ENCODE results near the gene TOMM22. TPM values are rescaled to one million over a fixed set of nuclear protein-coding genes. Genes with fewer than 3 reads are reported as not detected.

Gene TOMM22
- total RNA-seq, 1 experiment from 2014 or later = 146 TPM

DNA sequence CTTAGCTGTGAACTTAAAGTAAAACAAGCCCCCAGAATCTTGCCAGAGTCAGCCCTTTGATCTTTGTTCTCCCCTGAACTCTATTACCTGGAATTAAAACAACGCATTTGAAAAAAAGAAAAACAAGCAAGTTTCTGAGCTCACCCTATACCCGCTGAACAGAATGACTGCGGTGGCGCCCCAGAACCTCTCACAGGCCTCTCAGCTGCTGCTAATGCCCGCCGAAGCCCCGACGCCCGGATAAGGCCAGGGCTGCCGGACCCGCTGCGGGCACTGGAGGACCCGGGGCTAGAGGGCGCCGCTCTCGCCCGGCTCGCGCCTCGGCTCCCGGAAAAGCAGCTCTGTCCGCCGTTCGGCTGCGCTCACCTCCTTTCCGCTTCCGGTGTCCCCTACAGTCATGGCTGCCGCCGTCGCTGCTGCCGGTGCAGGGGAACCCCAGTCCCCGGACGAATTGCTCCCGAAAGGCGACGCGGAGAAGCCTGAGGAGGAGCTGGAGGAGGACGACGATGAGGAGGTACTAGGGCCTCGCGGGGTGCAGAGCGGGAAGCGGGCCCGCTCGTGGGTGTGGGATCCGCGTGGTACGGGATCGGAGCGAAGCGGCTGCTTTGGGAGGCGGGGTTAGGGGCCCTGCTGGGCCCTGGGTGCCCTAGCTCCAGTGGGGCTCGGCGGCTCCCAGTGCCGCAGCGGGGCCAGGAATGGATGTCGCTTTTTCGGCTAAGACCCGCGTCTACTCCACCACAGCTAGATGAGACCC lies at the start of gene TOMM22 (continued):
- TF ChIP-seq, protein P1, sequence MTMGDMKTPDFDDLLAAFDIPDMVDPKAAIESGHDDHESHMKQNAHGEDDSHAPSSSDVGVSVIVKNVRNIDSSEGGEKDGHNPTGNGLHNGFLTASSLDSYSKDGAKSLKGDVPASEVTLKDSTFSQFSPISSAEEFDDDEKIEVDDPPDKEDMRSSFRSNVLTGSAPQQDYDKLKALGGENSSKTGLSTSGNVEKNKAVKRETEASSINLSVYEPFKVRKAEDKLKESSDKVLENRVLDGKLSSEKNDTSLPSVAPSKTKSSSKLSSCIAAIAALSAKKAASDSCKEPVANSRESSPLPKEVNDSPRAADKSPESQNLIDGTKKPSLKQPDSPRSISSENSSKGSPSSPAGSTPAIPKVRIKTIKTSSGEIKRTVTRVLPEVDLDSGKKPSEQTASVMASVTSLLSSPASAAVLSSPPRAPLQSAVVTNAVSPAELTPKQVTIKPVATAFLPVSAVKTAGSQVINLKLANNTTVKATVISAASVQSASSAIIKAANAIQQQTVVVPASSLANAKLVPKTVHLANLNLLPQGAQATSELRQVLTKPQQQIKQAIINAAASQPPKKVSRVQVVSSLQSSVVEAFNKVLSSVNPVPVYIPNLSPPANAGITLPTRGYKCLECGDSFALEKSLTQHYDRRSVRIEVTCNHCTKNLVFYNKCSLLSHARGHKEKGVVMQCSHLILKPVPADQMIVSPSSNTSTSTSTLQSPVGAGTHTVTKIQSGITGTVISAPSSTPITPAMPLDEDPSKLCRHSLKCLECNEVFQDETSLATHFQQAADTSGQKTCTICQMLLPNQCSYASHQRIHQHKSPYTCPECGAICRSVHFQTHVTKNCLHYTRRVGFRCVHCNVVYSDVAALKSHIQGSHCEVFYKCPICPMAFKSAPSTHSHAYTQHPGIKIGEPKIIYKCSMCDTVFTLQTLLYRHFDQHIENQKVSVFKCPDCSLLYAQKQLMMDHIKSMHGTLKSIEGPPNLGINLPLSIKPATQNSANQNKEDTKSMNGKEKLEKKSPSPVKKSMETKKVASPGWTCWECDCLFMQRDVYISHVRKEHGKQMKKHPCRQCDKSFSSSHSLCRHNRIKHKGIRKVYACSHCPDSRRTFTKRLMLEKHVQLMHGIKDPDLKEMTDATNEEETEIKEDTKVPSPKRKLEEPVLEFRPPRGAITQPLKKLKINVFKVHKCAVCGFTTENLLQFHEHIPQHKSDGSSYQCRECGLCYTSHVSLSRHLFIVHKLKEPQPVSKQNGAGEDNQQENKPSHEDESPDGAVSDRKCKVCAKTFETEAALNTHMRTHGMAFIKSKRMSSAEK (CRISPR knock-in tag; IDR thresholded peaks at IDR 0.05; ENCODE audit: borderline replicate concordance) = no peak
- TF ChIP-seq OVOL2 (CRISPR knock-in tag; IDR thresholded peaks at IDR 0.05; ENCODE audit: borderline replicate concordance) (no peak), NFE2L1 (CRISPR knock-in tag; IDR thresholded peaks at IDR 0.05) (0 out of 2 replicates have a peak, but pooled peaks have one; percentile 70), TP53 (CRISPR knock-in tag; IDR thresholded peaks at IDR 0.05) (peak; percentile 84), ELF4 (CRISPR knock-in tag; IDR thresholded peaks at IDR 0.05; ENCODE audit: low read depth) (no peak), EMX1 (CRISPR knock-in tag; IDR thresholded peaks at IDR 0.05) (no peak), ZNF317 (CRISPR knock-in tag; IDR thresholded peaks at IDR 0.05; ENCODE audit: borderline replicate concordance, low read depth) (no peak)
- TF ChIP-seq, protein P2, sequence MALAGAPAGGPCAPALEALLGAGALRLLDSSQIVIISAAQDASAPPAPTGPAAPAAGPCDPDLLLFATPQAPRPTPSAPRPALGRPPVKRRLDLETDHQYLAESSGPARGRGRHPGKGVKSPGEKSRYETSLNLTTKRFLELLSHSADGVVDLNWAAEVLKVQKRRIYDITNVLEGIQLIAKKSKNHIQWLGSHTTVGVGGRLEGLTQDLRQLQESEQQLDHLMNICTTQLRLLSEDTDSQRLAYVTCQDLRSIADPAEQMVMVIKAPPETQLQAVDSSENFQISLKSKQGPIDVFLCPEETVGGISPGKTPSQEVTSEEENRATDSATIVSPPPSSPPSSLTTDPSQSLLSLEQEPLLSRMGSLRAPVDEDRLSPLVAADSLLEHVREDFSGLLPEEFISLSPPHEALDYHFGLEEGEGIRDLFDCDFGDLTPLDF (CRISPR knock-in tag; IDR thresholded peaks at IDR 0.05) = no peak
- TF ChIP-seq, protein P3, sequence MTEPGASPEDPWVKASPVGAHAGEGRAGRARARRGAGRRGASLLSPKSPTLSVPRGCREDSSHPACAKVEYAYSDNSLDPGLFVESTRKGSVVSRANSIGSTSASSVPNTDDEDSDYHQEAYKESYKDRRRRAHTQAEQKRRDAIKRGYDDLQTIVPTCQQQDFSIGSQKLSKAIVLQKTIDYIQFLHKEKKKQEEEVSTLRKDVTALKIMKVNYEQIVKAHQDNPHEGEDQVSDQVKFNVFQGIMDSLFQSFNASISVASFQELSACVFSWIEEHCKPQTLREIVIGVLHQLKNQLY (CRISPR knock-in tag; IDR thresholded peaks at IDR 0.05) = 0 out of 2 replicates have a peak, but pooled peaks have one; percentile 47
- TF ChIP-seq, protein P4, sequence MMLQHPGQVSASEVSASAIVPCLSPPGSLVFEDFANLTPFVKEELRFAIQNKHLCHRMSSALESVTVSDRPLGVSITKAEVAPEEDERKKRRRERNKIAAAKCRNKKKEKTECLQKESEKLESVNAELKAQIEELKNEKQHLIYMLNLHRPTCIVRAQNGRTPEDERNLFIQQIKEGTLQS (CRISPR knock-in tag; conservative IDR thresholded peaks at IDR 0.05) = no peak
- TF ChIP-seq, protein P5, sequence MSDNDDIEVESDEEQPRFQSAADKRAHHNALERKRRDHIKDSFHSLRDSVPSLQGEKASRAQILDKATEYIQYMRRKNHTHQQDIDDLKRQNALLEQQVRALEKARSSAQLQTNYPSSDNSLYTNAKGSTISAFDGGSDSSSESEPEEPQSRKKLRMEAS (CRISPR knock-in tag; IDR thresholded peaks at IDR 0.05) = peak; percentile 83; the same call in 1 of the 2 replicates
- TF ChIP-seq, protein P6, sequence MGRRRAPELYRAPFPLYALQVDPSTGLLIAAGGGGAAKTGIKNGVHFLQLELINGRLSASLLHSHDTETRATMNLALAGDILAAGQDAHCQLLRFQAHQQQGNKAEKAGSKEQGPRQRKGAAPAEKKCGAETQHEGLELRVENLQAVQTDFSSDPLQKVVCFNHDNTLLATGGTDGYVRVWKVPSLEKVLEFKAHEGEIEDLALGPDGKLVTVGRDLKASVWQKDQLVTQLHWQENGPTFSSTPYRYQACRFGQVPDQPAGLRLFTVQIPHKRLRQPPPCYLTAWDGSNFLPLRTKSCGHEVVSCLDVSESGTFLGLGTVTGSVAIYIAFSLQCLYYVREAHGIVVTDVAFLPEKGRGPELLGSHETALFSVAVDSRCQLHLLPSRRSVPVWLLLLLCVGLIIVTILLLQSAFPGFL (CRISPR knock-in tag; IDR thresholded peaks at IDR 0.05; ENCODE audit: borderline replicate concordance) = 0 out of 2 replicates have a peak, but pooled peaks have one; percentile 65
- TF ChIP-seq, protein P7, sequence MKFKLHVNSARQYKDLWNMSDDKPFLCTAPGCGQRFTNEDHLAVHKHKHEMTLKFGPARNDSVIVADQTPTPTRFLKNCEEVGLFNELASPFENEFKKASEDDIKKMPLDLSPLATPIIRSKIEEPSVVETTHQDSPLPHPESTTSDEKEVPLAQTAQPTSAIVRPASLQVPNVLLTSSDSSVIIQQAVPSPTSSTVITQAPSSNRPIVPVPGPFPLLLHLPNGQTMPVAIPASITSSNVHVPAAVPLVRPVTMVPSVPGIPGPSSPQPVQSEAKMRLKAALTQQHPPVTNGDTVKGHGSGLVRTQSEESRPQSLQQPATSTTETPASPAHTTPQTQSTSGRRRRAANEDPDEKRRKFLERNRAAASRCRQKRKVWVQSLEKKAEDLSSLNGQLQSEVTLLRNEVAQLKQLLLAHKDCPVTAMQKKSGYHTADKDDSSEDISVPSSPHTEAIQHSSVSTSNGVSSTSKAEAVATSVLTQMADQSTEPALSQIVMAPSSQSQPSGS (CRISPR knock-in tag; IDR thresholded peaks at IDR 0.05; ENCODE audit: borderline replicate concordance, low read depth) = no peak

DNA sequence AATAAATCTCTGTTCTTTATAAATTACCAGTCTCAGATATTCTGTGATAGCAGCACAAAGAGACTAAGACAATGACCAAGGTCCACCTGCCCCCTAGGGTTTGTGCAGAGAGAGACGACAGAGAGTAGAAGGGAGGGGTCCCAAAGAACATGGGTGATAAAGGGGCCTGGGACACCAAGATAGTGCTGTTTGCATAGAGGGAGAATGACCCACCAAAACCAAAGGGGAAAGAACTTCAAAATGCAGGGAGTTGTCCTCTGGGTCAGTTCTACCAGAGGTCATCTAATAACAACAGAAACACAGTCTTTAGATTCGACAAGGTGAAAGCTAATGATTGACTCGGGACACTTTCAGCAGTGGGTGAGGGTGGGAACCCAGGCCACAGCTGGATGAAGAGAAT lies 49.2 kb upstream of the TOMM22 start:
- DNase-seq (ENCODE audit: low spot score) (no peak), ATAC-seq (no peak)
- no peak overlapping the region for H3K4me3 Mint-ChIP-seq
- POLR2A ChIA-PET = no interaction called here
- H3K27ac Mint-ChIP-seq = no peak overlapping the region
- CTCF ChIA-PET = no interaction called here
- no peaks in the 10 kb centered on the region for H3K9me3 Mint-ChIP-seq
- peaks cover 6% of the 10 kb centered on the region for H3K36me3 Mint-ChIP-seq
- no peaks in the 10 kb centered on the region for H3K27me3 Mint-ChIP-seq (ENCODE audit: low read depth)
- no peaks in the 10 kb centered on the region for H3K4me1 Mint-ChIP-seq
- TF ChIP-seq CREM (CRISPR knock-in tag; IDR thresholded peaks at IDR 0.05) (no peak), RELA (CRISPR knock-in tag; IDR thresholded peaks at IDR 0.05; ENCODE audit: borderline replicate concordance) (no peak), ZNF219 (CRISPR knock-in tag; IDR thresholded peaks at IDR 0.05; ENCODE audit: borderline replicate concordance) (no peak), NR2C2 (CRISPR knock-in tag; IDR thresholded peaks at IDR 0.05) (no peak), FOXP1 (CRISPR knock-in tag; IDR thresholded peaks at IDR 0.05; ENCODE audit: borderline replicate concordance) (no peak), FOXK1 (CRISPR knock-in tag; IDR thresholded peaks at IDR 0.05) (no peak), ZNF138 (CRISPR knock-in tag; conservative IDR thresholded peaks at IDR 0.05) (no peak)
- TF ChIP-seq, protein P8, sequence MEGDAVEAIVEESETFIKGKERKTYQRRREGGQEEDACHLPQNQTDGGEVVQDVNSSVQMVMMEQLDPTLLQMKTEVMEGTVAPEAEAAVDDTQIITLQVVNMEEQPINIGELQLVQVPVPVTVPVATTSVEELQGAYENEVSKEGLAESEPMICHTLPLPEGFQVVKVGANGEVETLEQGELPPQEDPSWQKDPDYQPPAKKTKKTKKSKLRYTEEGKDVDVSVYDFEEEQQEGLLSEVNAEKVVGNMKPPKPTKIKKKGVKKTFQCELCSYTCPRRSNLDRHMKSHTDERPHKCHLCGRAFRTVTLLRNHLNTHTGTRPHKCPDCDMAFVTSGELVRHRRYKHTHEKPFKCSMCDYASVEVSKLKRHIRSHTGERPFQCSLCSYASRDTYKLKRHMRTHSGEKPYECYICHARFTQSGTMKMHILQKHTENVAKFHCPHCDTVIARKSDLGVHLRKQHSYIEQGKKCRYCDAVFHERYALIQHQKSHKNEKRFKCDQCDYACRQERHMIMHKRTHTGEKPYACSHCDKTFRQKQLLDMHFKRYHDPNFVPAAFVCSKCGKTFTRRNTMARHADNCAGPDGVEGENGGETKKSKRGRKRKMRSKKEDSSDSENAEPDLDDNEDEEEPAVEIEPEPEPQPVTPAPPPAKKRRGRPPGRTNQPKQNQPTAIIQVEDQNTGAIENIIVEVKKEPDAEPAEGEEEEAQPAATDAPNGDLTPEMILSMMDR (IDR thresholded peaks at IDR 0.05) = no peak
- TF ChIP-seq, protein P5 (CRISPR knock-in tag; IDR thresholded peaks at IDR 0.05) = no peak
- TF ChIP-seq, protein P9, sequence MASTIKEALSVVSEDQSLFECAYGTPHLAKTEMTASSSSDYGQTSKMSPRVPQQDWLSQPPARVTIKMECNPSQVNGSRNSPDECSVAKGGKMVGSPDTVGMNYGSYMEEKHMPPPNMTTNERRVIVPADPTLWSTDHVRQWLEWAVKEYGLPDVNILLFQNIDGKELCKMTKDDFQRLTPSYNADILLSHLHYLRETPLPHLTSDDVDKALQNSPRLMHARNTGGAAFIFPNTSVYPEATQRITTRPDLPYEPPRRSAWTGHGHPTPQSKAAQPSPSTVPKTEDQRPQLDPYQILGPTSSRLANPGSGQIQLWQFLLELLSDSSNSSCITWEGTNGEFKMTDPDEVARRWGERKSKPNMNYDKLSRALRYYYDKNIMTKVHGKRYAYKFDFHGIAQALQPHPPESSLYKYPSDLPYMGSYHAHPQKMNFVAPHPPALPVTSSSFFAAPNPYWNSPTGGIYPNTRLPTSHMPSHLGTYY (CRISPR knock-in tag; IDR thresholded peaks at IDR 0.05) = no peak

Data from WTC11 (cell line).